GM18526 (cell line): Measurements from ENCODE around the gene ANLN.

Experiments used
- POLR2A ChIP-seq: IDR thresholded peaks from 3 replicates; pipeline ENCODE4 v1.6.1; 2011; ENCODE audit not compliant: insufficient read length; ENCODE audit errors: extremely low read depth

The ANLN gene

DNA sequence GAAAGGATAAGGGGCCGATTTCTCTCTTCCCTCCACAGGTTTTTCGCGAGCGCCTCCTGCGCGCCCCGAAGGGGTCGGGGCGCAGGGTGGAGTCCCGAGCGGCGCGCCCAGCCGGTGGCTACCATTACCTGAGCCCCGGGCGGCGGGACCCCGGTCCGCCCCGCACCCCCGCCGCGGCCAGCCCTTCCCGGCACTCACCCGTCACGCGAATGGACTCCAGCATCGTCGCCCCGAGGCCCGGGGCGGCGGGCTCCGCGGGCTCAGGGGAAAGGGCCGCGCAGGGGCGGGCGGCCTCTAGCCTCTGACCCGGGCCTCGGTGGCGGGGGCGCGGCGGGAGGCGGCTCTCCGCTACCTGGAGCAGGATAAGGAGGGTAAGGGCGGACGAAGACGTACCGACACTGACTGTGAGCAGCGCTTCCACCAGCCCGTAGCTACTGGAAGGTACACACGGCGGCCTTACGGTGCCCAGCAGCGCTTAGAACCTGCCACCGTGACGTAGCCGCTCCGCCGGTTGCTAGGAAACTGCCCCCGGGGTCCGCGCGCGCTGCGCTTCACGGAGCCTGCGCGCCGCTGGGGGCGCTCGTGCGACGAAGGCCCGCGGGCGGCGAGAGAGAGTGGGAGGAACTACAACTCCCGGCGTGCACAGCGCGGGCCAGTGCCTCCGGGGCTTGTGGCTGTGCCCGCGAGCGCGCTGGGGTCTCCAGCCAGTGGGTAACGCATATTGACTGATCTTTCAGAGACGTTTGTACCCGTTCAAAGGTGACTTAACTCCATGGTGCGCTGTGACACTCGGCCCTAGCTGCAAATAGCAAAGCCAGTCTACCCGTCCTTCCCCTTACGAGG is 22.7 kb upstream of the ANLN start:
- no peak for TF ChIP-seq POLR2A

DNA sequence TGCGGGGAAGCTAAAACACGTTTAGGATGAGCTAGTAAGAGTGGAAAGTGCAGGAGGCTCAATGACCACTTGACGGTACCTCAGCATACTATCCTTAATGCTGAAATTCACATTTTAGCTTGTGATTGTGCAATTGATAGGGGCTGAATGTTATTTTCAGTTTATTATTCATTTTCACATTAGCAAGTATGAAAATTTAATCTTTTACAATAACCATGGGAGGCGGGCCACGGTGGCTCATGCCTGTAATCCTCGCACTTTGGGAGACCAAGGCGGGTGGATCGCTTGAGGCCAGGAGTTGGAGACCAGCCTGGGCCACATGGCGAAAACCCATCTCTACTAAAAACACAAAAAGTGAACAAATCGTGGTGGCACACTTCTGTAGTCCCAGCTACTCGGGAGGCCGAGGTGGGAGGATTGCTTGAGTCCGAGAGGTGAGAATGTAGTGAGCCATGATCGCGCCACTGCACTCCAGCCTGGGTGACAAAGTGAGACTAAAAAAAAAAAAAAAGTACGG is 22.0 kb upstream of the ANLN start:
- no peak for TF ChIP-seq POLR2A

- TF ChIP-seq POLR2A: no peak
Observed at GRCh38 chr7:36368496-36368895, 21.2 kb upstream of the ANLN start.

DNA sequence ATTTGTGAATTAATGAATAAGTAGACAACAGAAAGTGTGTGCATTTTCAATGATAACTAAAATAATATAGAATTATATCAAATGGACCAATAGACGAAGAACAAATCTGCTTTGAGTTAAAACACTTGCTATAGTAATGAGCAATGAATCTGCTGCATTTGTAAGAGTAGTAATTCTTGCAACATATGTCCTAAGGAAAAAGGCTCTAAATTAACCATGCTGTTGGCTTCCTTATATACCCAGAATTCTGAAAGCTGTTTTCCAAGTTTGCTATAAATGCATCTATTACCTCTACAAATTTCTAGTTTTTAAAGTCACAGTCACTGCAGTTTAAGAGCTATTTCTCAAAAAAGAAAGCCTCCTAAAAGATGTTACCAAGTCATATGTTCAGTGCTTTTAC is 20.5 kb upstream of the ANLN start:
- TF ChIP-seq POLR2A: no peak

GRCh38 chr7:36370046-36370445 is 19.6 kb upstream of the ANLN start:
- TF ChIP-seq POLR2A: no peak

DNA sequence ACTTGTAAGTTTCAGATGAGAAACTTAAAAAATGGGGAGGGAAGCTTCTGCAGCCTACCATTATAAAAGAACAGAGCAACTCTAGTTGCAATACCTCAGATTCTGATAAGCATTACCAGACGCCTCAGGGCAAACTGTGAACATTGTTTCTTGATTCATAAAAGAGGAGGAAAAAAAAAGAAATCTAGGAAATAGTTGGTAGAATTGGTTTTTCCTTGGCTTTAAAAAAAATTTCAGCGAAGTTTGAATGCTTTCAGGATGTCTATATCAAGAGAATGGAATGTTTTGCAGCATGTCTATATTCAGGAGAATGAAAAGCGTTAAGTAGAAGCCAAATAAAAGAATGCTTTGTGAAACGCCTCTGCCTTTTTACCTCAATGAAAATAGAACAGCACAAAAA is 17.5 kb upstream of the ANLN start:
- no peak for TF ChIP-seq POLR2A

DNA sequence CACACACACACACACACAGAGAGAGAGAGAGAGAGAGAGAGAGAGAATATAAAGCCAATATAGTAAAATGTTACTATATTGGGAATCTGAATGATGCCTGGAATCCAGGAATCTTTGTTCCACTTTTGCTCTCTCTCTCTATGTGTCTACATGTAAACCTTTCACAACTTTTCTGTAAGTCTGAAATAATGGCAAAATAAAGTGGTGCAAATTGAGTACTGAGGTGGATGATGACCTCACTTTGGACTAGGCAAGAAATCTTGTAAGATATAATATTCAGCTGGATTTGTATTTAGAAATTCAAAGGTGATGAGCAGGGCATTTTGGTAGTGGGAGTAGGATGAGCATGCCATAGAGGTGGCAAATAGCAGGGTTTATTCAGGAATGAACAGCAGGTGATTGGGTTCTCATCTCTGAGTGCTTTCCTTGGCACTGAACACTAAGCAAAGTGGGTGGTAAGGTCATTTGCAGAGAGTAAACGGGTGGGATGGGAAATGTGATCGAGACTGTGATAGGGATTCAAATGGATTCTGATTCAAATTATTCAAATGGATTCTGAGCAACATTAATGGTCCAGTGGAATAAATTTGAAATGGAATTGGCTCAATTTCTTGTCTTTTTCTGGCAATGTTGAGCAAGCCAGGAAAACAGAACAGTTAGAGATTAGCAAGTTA is 9.7 kb upstream of the ANLN start:
- no peak for TF ChIP-seq POLR2A

DNA sequence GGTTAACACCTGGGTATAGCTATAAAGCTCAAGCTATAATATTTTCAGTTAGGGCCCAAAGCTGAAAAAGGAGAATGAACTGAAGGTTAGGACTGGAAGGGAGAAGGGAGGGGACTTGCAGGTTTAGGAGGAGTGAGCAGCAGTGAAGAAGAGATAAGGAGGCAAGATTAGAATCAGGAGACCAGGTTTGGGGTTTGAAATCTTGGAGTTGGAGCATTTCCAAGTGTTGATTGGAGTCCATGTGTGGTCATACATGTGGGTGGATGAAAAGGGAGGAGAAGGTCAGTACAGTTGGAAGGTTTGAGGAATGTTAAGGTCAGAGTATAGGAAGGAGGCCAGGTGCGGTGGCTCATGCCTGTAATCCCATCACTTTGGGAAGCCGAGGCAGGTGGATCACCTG is 8.6 kb upstream of the ANLN start:
- no peak for TF ChIP-seq POLR2A

DNA sequence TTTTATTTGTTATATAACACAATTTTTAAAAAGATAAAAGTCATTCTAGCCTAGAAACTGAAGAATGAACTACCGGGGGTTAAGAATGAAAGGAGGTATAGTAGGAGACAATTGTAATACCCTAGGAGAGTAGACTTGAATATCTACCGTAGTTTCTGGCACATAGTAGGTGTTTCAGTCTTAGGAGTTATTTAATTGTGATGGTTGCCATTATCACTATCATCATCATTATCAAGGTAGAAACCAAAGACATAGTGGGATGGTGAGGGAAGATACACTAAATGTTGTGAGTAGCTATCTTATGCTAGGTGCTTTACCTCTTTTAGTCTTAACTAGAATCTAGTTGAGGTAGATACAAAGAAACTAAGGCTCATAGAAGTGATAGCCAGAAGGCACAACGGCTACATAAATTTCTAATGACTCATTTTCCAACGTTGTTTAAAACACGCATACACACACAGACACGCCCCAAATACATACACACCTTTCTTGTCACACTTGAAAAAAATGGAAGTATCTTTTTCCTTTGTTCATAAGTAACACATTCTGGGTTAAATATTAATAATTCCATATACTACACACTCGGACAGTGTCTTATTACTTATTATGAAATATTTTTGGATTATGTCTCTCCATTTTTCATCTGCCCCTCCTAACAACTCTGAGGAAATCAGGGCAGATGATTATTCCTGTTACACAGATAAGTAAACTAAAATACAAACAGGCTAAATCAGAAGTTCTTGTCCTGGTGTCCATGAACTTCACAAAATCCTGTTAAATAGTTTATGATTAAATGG is 2.0 kb upstream of the ANLN start:
- TF ChIP-seq POLR2A: no peak

DNA sequence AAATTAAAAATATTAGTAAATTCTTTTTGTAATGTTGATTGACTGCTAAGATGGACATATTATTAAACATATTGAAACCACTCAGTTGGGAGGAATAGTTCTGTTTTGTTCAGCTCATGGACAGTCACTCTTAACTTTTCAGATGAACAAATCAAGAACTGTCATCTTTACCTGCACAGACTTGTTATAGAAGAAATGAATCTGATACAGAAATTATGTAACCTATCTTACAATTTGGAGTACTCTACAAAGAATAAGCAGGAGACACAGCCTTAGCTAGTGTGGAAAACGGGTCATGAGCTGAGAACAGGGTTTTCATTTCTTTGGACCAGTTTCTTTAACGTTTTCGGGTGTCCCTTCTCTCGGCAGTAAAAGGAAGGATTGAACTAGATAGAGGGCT is 1.2 kb upstream of the ANLN start:
- TF ChIP-seq POLR2A: no peak

DNA sequence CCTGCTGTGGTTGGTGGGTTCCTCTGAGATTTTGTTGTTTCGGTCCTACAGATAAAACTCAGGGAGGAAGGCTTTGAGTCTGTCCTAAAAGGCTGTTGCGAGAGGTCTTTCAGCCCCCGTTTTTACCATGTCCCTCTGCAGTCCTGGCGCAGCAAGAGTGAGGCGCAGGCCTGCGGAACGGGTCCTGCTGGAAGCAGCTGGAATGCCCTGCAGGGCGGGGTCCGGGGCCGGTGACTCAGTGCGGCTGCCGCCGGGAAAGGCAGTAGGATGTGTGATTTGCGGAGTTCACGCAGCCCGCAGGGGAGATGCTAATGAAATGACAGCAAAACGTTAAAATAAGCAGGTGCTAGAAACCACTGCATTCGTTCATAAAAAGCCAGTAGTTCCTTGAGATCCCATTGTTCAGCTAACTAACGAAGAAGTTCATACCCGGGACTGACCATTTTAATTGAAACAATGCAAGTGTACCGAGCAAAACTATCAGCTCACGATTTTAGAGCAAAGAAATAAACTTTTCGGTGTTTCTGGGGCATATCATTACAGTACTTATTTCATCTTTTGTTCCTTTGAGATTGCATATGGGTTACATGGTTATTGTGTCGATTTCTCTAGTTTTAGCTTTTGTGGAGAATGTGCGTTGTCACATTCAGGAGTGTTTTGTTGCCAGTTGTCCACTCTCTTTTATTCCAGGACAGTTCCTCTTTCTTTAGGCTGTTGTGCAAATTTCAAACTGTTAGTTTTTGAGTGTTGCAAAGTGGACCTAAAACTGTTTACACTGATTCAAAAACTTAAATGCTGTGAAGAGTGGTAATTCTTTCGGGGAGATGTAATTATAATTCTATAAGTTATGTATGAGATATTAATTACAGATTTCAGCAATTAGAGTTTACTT is 783 bp downstream of the ANLN start:
- no peak for TF ChIP-seq POLR2A

DNA sequence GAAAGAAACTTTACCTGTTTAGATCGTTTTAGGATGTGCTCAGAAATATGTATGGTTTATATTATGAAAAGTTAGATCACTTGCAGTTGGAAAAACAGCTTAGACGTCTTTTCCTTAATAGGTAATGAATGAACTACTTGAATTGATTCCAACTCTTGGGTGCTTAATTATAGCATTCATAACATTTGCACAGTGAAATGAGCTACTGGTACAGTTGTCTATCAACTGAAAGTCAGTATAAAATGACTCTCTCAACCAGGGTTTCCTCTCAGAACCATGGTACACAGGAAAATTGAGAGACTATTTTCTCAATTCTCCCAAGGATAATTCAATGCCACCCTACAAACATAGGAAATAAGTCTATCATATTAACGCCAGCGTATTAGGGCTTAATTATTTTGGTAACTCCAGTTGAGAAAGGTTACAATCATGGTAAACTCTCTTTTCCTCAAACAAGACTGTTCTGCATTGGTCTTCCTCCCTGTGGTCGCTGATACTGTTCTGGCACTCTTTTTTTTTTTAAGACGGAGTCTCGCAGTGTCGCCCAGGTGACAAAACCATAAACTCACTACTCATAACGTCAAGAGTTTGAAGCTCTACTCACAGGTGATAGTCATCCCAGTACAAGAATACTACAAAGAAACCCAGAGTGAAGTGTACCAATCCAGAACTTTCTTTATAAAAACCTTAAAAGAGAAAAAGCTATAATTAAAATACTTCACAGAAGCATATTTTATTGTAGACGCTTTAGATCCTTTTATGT is 2.0 kb downstream of the ANLN start:
- TF ChIP-seq POLR2A: no peak

DNA sequence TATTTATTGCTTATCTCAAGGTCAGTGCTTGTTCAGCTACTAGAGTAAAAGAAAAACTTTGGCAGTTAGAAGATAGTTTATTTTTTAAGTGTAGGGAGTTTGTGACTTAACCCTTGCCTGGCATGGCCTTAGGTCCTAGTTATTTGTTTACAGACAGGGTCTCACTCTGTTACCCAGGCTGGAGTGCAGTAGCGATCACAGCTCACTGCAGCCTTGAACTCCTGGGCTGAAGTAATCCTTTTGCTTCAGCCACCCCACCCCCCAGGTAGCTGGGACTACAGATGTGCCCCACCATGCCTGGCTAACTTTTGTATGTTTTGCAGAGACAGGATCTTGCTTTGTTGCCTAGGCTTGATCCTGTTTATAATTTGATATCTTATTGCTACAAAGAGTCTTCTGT is 4.2 kb downstream of the ANLN start:
- TF ChIP-seq POLR2A: no peak

GRCh38 chr7:36395171-36395894 is 5.7 kb downstream of the ANLN start:
- TF ChIP-seq POLR2A: no peak

DNA sequence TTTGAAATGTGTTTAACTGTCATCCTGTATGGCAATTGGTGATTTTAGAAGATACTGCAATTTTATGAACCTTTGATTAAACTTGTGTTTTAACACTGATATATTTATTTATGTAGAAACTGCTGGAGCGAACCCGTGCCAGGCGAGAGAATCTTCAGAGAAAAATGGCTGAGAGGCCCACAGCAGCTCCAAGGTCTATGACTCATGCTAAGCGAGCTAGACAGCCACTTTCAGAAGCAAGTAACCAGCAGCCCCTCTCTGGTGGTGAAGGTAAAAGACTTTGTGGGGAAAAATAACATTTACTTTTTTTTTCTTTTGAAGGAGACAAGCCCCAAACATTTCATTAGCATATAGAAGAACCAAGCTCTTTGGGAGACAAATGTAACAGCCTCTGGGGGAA is 6.5 kb downstream of the ANLN start:
- TF ChIP-seq POLR2A: no peak
